Uterus (tissue), 4 donors: ENCODE data around the gene C1orf198. TPM values are rescaled to one million over a fixed set of nuclear protein-coding genes. Genes with fewer than 3 reads are reported as not detected.
A peak's percentile ranks its signal among the peaks of the same experiment; 100 is the strongest.

Source experiments
- DNase-seq, 2 donors: peaks; one replicate each; pipeline ENCODE4 v3.0.0-alpha.2; 2019 to 2020
- H3K27ac ChIP-seq, 2 donors: fragments of 200-600 bp; sonication (generic); 1 replicate in 1 of 2; 2 replicates in 1 of 2; pipeline ENCODE4 v1.5.1; 2016 to 2018
- H3K27me3 ChIP-seq, 2 donors: fragments of 200-600 bp; sonication (generic); one replicate each; pipeline ENCODE4 v1.5.1; 2018 to 2019; ENCODE audit warnings: control low read depth in 1 of 2
- H3K36me3 ChIP-seq, 2 donors: fragments of 200-600 bp; sonication (generic); one replicate each; pipeline ENCODE4 v1.5.1; 2019; ENCODE audit warnings: control low read depth in 1 of 2
- H3K4me1 ChIP-seq, 2 donors: fragments of 200-600 bp; sonication (generic); one replicate each; pipeline ENCODE4 v1.5.1; 2018 to 2019; ENCODE audit warnings: control low read depth in 1 of 2
- H3K4me3 ChIP-seq, 2 donors: fragments of 200-600 bp; sonication (generic); 1 replicate in 1 of 2; 2 replicates in 1 of 2; pipeline ENCODE4 v1.5.1; 2018 to 2019; ENCODE audit warnings: mild to moderate bottlenecking in 1 of 2
- H3K9me3 ChIP-seq, 2 donors: fragments of 200-600 bp; sonication (generic); one replicate each; pipeline ENCODE4 v1.5.1; 2019; ENCODE audit warnings: control low read depth in 1 of 2
- CTCF ChIP-seq, 4 experiments: fragments of 200-600 bp in 2 of 4; fragments of 450-650 bp in 2 of 4; sonication (generic) in 2 of 4; IDR thresholded peaks; one replicate each; pipeline ENCODE4 v1.5.1; 2016 to 2019; ENCODE audit warnings: antibody characterized with exemption in 4 of 4, mild to moderate bottlenecking in 2 of 4, moderate library complexity in 1 of 4
- POLR2A ChIP-seq, 2 donors: fragments of 450-650 bp; IDR thresholded peaks; one replicate each; pipeline ENCODE4 v1.6.1; 2016; ENCODE audit warnings: antibody characterized with exemption in 2 of 2, mild to moderate bottlenecking in 1 of 2, moderate library complexity in 1 of 2
- intact Hi-C: fragments of 100-400 bp; cut with DNase I; formaldehyde crosslinking; loops from one replicate; pipeline ENCODE4 v1.15.1; 2023; ENCODE audit warnings: low total_unique reads
- total RNA-seq, 4 donors: library from RNA; depleted of rRNA in 3 of 4; stranded (reverse); fragments of >200 nt in 3 of 4; gene quantifications; one replicate each; pipeline versions ENCODE4 v1.1.0 to v1.2.4, GENCODE V29; 2014 to 2023
- donor health status: DM: yes; HTN: yes; CAD: no.

Gene C1orf198
- total RNA-seq, 4 donors from 2014 or later = 41.0 to 80.0 (median 60.8) TPM

- Histone ChIP-seq H3K27me3 (no peaks in the 10 kb centered on the region), H3K4me1 (no peaks in the 10 kb centered on the region), H3K36me3 (no peaks in the 10 kb centered on the region), H3K4me3 (no peak overlapping the region), H3K27ac (no peak overlapping the region), H3K9me3 (no peaks in the 10 kb centered on the region)
- intact Hi-C loops = no loop called here
- DNase-seq = no peak
- TF ChIP-seq POLR2A (IDR thresholded peaks at IDR 0.05) (no peak), CTCF (IDR thresholded peaks at IDR 0.05) (no peak)
These were observed 45.2 kb upstream of the C1orf198 start for GRCh38 chr1:230913496-230913895.

GRCh38 chr1:230910755-230911117 lies 42.4 kb upstream of the C1orf198 start:
- H3K27me3 ChIP-seq = no peaks in the 10 kb centered on the region
- H3K27ac ChIP-seq = peak overlapping the region; percentile 31 to 70
- H3K4me1 ChIP-seq = peaks cover 0 to 6% of the 10 kb centered on the region in 2 donors
- intact Hi-C loops = no loop called here
- H3K4me3 ChIP-seq = no peak overlapping the region
- no peak for DNase-seq
- H3K9me3 ChIP-seq = no peaks in the 10 kb centered on the region
- no peaks in the 10 kb centered on the region for H3K36me3 ChIP-seq
- TF ChIP-seq POLR2A (IDR thresholded peaks at IDR 0.05) = no peak
- TF ChIP-seq CTCF (IDR thresholded peaks at IDR 0.05) = no peak

- Histone ChIP-seq H3K27ac (peak overlapping the region; percentile 27 to 70), H3K4me3 (no peak overlapping the region), H3K27me3 (no peaks in the 10 kb centered on the region), H3K9me3 (no peaks in the 10 kb centered on the region), H3K4me1 (peaks cover 0 to 6% of the 10 kb centered on the region in 2 donors), H3K36me3 (no peaks in the 10 kb centered on the region)
- TF ChIP-seq POLR2A (IDR thresholded peaks at IDR 0.05) = no peak
- TF ChIP-seq CTCF (IDR thresholded peaks at IDR 0.05) = no peak
- DNase-seq = peak; percentile 24 to 45
- intact Hi-C loops = no loop called here
These were observed 41.8 kb upstream of the C1orf198 start for GRCh38 chr1:230909974-230910754.

GRCh38 chr1:230907472-230908205 lies 39.3 kb upstream of the C1orf198 start:
- Histone ChIP-seq H3K27me3 (no peaks in the 10 kb centered on the region), H3K9me3 (no peaks in the 10 kb centered on the region), H3K27ac (no peak overlapping the region), H3K4me3 (no peak overlapping the region), H3K4me1 (peaks cover 0 to 6% of the 10 kb centered on the region in 2 donors), H3K36me3 (no peaks in the 10 kb centered on the region)
- no peak for TF ChIP-seq POLR2A (IDR thresholded peaks at IDR 0.05)
- TF ChIP-seq CTCF (IDR thresholded peaks at IDR 0.05) = no peak
- DNase-seq = no peak
- intact Hi-C loops = no loop called here

GRCh38 chr1:230906226-230906625 lies 37.9 kb upstream of the C1orf198 start:
- H3K4me1 ChIP-seq = peaks cover 0 to 6% of the 10 kb centered on the region in 2 donors

More at GRCh38 chr1:230906226-230906625, 37.9 kb upstream of the C1orf198 start:
- TF ChIP-seq CTCF (IDR thresholded peaks at IDR 0.05) (no peak), POLR2A (IDR thresholded peaks at IDR 0.05) (no peak)
- no peaks in the 10 kb centered on the region for H3K36me3 ChIP-seq
- H3K27me3 ChIP-seq = no peaks in the 10 kb centered on the region
- no peaks in the 10 kb centered on the region for H3K9me3 ChIP-seq
- H3K27ac ChIP-seq = peak overlapping the region; percentile 15 to 16
- H3K4me3 ChIP-seq = no peak overlapping the region
- no peak for DNase-seq
- intact Hi-C loops = no loop called here
